CD14-positive monocyte (primary cell): ENCODE measurements around the gene IFFO2. TPM values are rescaled to one million over a fixed set of nuclear protein-coding genes. Genes with fewer than 3 reads are reported as not detected.

ENCODE experiments used
- DNase-seq, 3 donors: peaks; one replicate each; pipeline ENCODE4 v3.0.0-alpha.2; 2011 to 2022
- H2AFZ ChIP-seq: 2 replicates; pipeline ENCODE4 v1.6.0; 2012; ENCODE audit warnings: mild to moderate bottlenecking, low read depth, low read length, inconsistent platforms; ENCODE audit not compliant: insufficient read depth, poor library complexity, severe bottlenecking
- H3K27ac ChIP-seq, 2 donors: 1 replicate in 1 of 2; 2 replicates in 1 of 2; pipeline ENCODE4 v1.5.1; 2012 to 2013; ENCODE audit warnings: low read length in 2 of 2, control low read depth in 1 of 2, inconsistent platforms in 1 of 2, low read depth in 1 of 2, mild to moderate bottlenecking in 1 of 2
- H3K27me3 ChIP-seq, 2 donors: one replicate each; pipeline versions ENCODE4 v1.6.0 to v1.6.1; 2011 to 2013; ENCODE audit warnings: low read length in 2 of 2; ENCODE audit not compliant: control insufficient read depth in 2 of 2, insufficient read depth in 2 of 2
- H3K36me3 ChIP-seq, 2 donors: replicated peaks in 1 of 2; 1 replicate in 1 of 2; 2 replicates in 1 of 2; pipeline versions ENCODE4 v1.5.1 to v1.6.1; 2012 to 2013; ENCODE audit warnings: low read length in 2 of 2, control low read depth in 1 of 2, inconsistent platforms in 1 of 2, mild to moderate bottlenecking in 1 of 2; ENCODE audit not compliant: insufficient read depth in 2 of 2, control insufficient read depth in 1 of 2
- H3K4me1 ChIP-seq, 2 donors: 1 replicate in 1 of 2; 2 replicates in 1 of 2; pipeline versions ENCODE4 v1.5.1 to v1.6.1; 2012 to 2013; ENCODE audit warnings: low read length in 2 of 2, control low read depth in 1 of 2, inconsistent platforms in 1 of 2, mild to moderate bottlenecking in 1 of 2, moderate library complexity in 1 of 2; ENCODE audit not compliant: insufficient read depth in 2 of 2, control insufficient read depth in 1 of 2
- H3K4me2 ChIP-seq: replicated peaks from 2 replicates; pipeline ENCODE3; 2012; ENCODE audit warnings: low read length, moderate library complexity, mild to moderate bottlenecking; ENCODE audit not compliant: poor library complexity, severe bottlenecking; ENCODE audit errors: extremely low read depth
- H3K4me3 ChIP-seq, 3 experiments: fragments of 200-600 bp in 1 of 3; sonication (generic) in 1 of 3; replicated peaks in 1 of 3; 1 replicate in 2 of 3; 2 replicates in 1 of 3; pipeline ENCODE4 v1.5.1; 2011 to 2013; ENCODE audit warnings: low read length in 3 of 3, mild to moderate bottlenecking in 3 of 3, control low read depth in 2 of 3, low read depth in 2 of 3, inconsistent platforms in 1 of 3, moderate library complexity in 1 of 3
- H3K79me2 ChIP-seq: 2 replicates; pipeline ENCODE4 v1.6.0; 2012; ENCODE audit warnings: mild to moderate bottlenecking, control low read depth, inconsistent platforms, low read length, moderate library complexity; ENCODE audit not compliant: insufficient read depth
- H3K9ac ChIP-seq: 2 replicates; pipeline ENCODE4 v1.6.0; 2017; ENCODE audit warnings: low read length, mild to moderate bottlenecking; ENCODE audit not compliant: insufficient read depth, poor library complexity, severe bottlenecking
- H3K9me3 ChIP-seq, 2 donors: replicated peaks in 1 of 2; 1 replicate in 1 of 2; 2 replicates in 1 of 2; pipeline versions ENCODE4 v1.5.1 to v1.6.1; 2012 to 2013; ENCODE audit warnings: low read length in 2 of 2, control low read depth in 1 of 2; ENCODE audit not compliant: control insufficient read depth in 1 of 2, insufficient read depth in 1 of 2
- H4K20me1 ChIP-seq: 2 replicates; pipeline ENCODE4 v1.6.0; 2012; ENCODE audit warnings: mild to moderate bottlenecking, low read length, control low read depth, moderate library complexity; ENCODE audit not compliant: insufficient read depth
- H3K27ac Mint-ChIP-seq, 7 donors: one replicate each; pipeline ENCODE4 v1.8.0; 2020; ENCODE audit warnings: mild to moderate bottlenecking in 7 of 7, mixed read lengths in 7 of 7, moderate library complexity in 6 of 7, inconsistent platforms in 2 of 7
- H3K27me3 Mint-ChIP-seq, 3 donors: one replicate each; pipeline ENCODE4 v1.8.0; 2021 to 2022; ENCODE audit warnings: low read depth in 3 of 3, mild to moderate bottlenecking in 3 of 3, mixed read lengths in 3 of 3, moderate library complexity in 3 of 3, inconsistent platforms in 1 of 3
- H3K36me3 Mint-ChIP-seq, 2 donors: one replicate each; pipeline ENCODE4 v1.8.0; 2020; ENCODE audit warnings: mixed read lengths in 2 of 2, inconsistent platforms in 1 of 2, mild to moderate bottlenecking in 1 of 2
- H3K4me1 Mint-ChIP-seq: one replicate; pipeline ENCODE4 v1.8.0; 2020; ENCODE audit warnings: mild to moderate bottlenecking, mixed read lengths
- H3K4me3 Mint-ChIP-seq, 2 donors: one replicate each; pipeline ENCODE4 v1.8.0; 2020; ENCODE audit warnings: mild to moderate bottlenecking in 2 of 2, mixed read lengths in 2 of 2, moderate library complexity in 1 of 2
- H3K9me3 Mint-ChIP-seq, 7 donors: one replicate each; pipeline ENCODE4 v1.8.0; 2020 to 2022; ENCODE audit warnings: mixed read lengths in 7 of 7, mild to moderate bottlenecking in 6 of 7, moderate library complexity in 6 of 7, inconsistent platforms in 2 of 7
- CTCF ChIP-seq: fragments of 200-600 bp; IDR thresholded peaks from one replicate; pipeline ENCODE4 v1.8.0; 2022; ENCODE audit warnings: antibody characterized with exemption, mild to moderate bottlenecking
- WGBS: methylation state at CpG from one replicate; pipeline ENCODE4 v1.1.5; 2013; ENCODE audit warnings: missing lambda C conversion rate; ENCODE audit not compliant: insufficient coverage; 5-methylcytosine and 5-hydroxymethylcytosine counted together
- intact Hi-C, 2 donors: fragments of 100-400 bp; cut with micrococcal nuclease; formaldehyde crosslinking; loops; one replicate each; pipeline versions ENCODE4 v1.15.0 to v1.15.1; 2023
- polyA plus RNA-seq, 3 donors: library from polyadenylated mRNA; depleted of rRNA in 1 of 3; unstranded in 2 of 3; stranded (reverse) in 1 of 3; fragments of 300-500 nt in 2 of 3; fragments of >200 nt in 1 of 3; fragmentation: Illumina TruSeq in 2 of 3; gene quantifications; 1 replicate in 2 of 3; 2 replicates in 1 of 3; pipeline ENCODE4 v1.2.3, GENCODE V29; 2012 to 2021

Gene IFFO2
- polyA plus RNA-seq, 3 donors: 0.78 to 17.5 (median 0.94) TPM

GRCh38 chr1:18907917-18908845 is 48.3 kb downstream of the IFFO2 start:
- Histone ChIP-seq H3K4me3 (peak overlapping the region in 1 of 3 experiments; percentile 42), H3K4me1 (peaks cover 33 to 36% of the 10 kb centered on the region in 2 donors), H3K9me3 (no peaks in the 10 kb centered on the region), H4K20me1 (peaks cover 13% of the 10 kb centered on the region), H3K79me2 (no peaks in the 10 kb centered on the region), H3K4me2 (peak overlapping the region; percentile 69), H3K36me3 (peaks cover 6 to 31% of the 10 kb centered on the region in 2 donors), H3K27me3 (no peaks in the 10 kb centered on the region), H3K9ac (peak overlapping the region; percentile 16), H3K27ac (peak overlapping the region; percentile 41 to 63), H2AFZ (peak overlapping the region; percentile 60)
- Mint-ChIP-seq H3K27me3 (no peaks in the 10 kb centered on the region), H3K9me3 (no peaks in the 10 kb centered on the region), H3K4me3 (peak overlapping the region; percentile 76 to 89), H3K27ac (peak overlapping the region; percentile 77 to 96 (median 93)), H3K36me3 (peaks cover 27 to 33% of the 10 kb centered on the region in 2 donors), H3K4me1 (peaks cover 38% of the 10 kb centered on the region)
- no peak for TF ChIP-seq CTCF
- DNase-seq: peak; percentile 31 to 46 (median 37)
- WGBS: 2% methylated on average over 18 of the region's 22 CpGs
- intact Hi-C loops: loop anchor here (2.0 to 10.0 kb wide), 4 partner anchors 43 to 297 kb away; partner anchors contain the start of gene IFFO2 (in 1 of the 2)

- Histone ChIP-seq H4K20me1 (peaks cover 8% of the 10 kb centered on the region), H2AFZ (peak overlapping the region; percentile 60), H3K4me1 (peaks cover 33 to 36% of the 10 kb centered on the region in 2 donors), H3K79me2 (no peaks in the 10 kb centered on the region), H3K4me3 (peak overlapping the region in 1 of 3 experiments; percentile 42), H3K27ac (peak overlapping the region; percentile 41 to 63), H3K4me2 (peak overlapping the region; percentile 69), H3K36me3 (peaks cover 6 to 31% of the 10 kb centered on the region in 2 donors), H3K27me3 (no peaks in the 10 kb centered on the region), H3K9ac (peak overlapping the region; percentile 16), H3K9me3 (no peaks in the 10 kb centered on the region)
- H3K27ac Mint-ChIP-seq: peak overlapping the region; percentile 77 to 96 (median 93)
- TF ChIP-seq CTCF: peak; percentile 99
- DNase-seq: peak; percentile 54 to 79 (median 58)
- no peaks in the 10 kb centered on the region for H3K27me3 Mint-ChIP-seq
- 0% methylated on average over 7 of the region's 16 CpGs for WGBS
- intact Hi-C loops: loop anchor here (2.0 to 10.0 kb wide), 4 partner anchors 44 to 298 kb away; partner anchors contain the start of gene IFFO2 (in 1 of the 2)
- H3K9me3 Mint-ChIP-seq: no peaks in the 10 kb centered on the region
- H3K4me1 Mint-ChIP-seq: peaks cover 40% of the 10 kb centered on the region
- peaks cover 27 to 32% of the 10 kb centered on the region in 2 donors for H3K36me3 Mint-ChIP-seq
- H3K4me3 Mint-ChIP-seq: peak overlapping the region; percentile 76 to 89
Measured at GRCh38 chr1:18907021-18907916, 49.2 kb downstream of the IFFO2 start.
